H1 (cell line): ENCODE results near the gene PARD6A.

ENCODE experiments used
- EZH2 ChIP-seq: fragments of 200-600 bp; sonication (generic); IDR thresholded peaks from 2 replicates; pipeline ENCODE4 v1.7.1; 2012; ENCODE audit warnings: low read depth, mild to moderate bottlenecking, moderate library complexity, low read length, inconsistent platforms; ENCODE audit not compliant: severe bottlenecking
- GABPA ChIP-seq: IDR thresholded peaks from 2 replicates; pipeline ENCODE4 v1.6.1; 2011; ENCODE audit warnings: mild to moderate bottlenecking, low read length, moderate library complexity, borderline replicate concordance; ENCODE audit not compliant: insufficient read depth
- MAFK ChIP-seq: IDR thresholded peaks from 2 replicates; pipeline ENCODE4 v1.6.1; 2012; ENCODE audit warnings: low read depth, mild to moderate bottlenecking, improper control_type of control experiment, low read length
- MAX ChIP-seq: IDR thresholded peaks from 2 replicates; pipeline ENCODE4 v1.6.1; 2012; ENCODE audit warnings: inconsistent platforms
- NRF1 ChIP-seq: IDR thresholded peaks from 2 replicates; pipeline ENCODE4 v1.6.1; 2011; ENCODE audit warnings: mild to moderate bottlenecking, low read depth, low read length, improper control_type of control experiment
- POLR2A ChIP-seq, 2 experiments: IDR thresholded peaks; 1 replicate in 1 of 2; 2 replicates in 1 of 2; pipeline ENCODE4 v1.6.1; 2011; ENCODE audit warnings: low read depth in 2 of 2, low read length in 2 of 2, mild to moderate bottlenecking in 2 of 2; ENCODE audit errors: control extremely low read depth in 1 of 2
- SRF ChIP-seq: IDR thresholded peaks from 2 replicates; pipeline ENCODE4 v1.6.1; 2011; ENCODE audit warnings: mild to moderate bottlenecking, low read depth, low read length, moderate library complexity
- SUZ12 ChIP-seq: fragments of 200-600 bp; sonication (generic); IDR thresholded peaks from 2 replicates; pipeline ENCODE4 v1.6.1; 2012; ENCODE audit warnings: mild to moderate bottlenecking, inconsistent platforms, low read length, moderate library complexity, mixed read lengths
- USF2 ChIP-seq: IDR thresholded peaks from 2 replicates; pipeline ENCODE4 v1.6.1; 2011; ENCODE audit warnings: low read length, improper control_type of control experiment
- TF ChIP-seq, protein P1 (sequence below), 3 experiments: IDR thresholded peaks; 1 replicate in 2 of 3; 2 replicates in 1 of 3; pipeline versions ENCODE4 v1.5.1 to v1.6.1; 2011; ENCODE audit warnings: low read length in 3 of 3, mild to moderate bottlenecking in 3 of 3, inconsistent platforms in 2 of 3, low read depth in 1 of 3, moderate library complexity in 1 of 3; ENCODE audit not compliant: insufficient read depth in 1 of 3; ENCODE audit errors: control extremely low read depth in 1 of 3

GRCh38 chr16:67664871-67665270 is 4.1 kb downstream of the PARD6A start:
- TF ChIP-seq, protein P1, sequence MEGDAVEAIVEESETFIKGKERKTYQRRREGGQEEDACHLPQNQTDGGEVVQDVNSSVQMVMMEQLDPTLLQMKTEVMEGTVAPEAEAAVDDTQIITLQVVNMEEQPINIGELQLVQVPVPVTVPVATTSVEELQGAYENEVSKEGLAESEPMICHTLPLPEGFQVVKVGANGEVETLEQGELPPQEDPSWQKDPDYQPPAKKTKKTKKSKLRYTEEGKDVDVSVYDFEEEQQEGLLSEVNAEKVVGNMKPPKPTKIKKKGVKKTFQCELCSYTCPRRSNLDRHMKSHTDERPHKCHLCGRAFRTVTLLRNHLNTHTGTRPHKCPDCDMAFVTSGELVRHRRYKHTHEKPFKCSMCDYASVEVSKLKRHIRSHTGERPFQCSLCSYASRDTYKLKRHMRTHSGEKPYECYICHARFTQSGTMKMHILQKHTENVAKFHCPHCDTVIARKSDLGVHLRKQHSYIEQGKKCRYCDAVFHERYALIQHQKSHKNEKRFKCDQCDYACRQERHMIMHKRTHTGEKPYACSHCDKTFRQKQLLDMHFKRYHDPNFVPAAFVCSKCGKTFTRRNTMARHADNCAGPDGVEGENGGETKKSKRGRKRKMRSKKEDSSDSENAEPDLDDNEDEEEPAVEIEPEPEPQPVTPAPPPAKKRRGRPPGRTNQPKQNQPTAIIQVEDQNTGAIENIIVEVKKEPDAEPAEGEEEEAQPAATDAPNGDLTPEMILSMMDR (IDR thresholded peaks at IDR 0.05; ENCODE audit: control extremely low read depth in 1 of 3, insufficient read depth in 1 of 3, low read depth in 1 of 3, low read length in 3 of 3) = no peak
- no peak for TF ChIP-seq POLR2A (IDR thresholded peaks at IDR 0.05; ENCODE audit: control extremely low read depth in 1 of 2, low read depth in 2 of 2, low read length in 2 of 2)
- TF ChIP-seq NRF1 = no peak
- TF ChIP-seq GABPA = no peak
- no peak for TF ChIP-seq SUZ12
- TF ChIP-seq SRF = no peak
- TF ChIP-seq EZH2 = no peak
- TF ChIP-seq MAX = no peak
- TF ChIP-seq MAFK = no peak
- TF ChIP-seq USF2 = no peak
